ENCODE data around the gene SPRR2D. TPM values are rescaled to one million over a fixed set of nuclear protein-coding genes. Genes with fewer than 3 reads are reported as not detected.

SPRR2D gene
- total RNA-seq (2022; extraction: Qiagen RNA extraction): not detected in 5 replicates

GRCh38 chr1:153040950-153041631 is at the start of gene SPRR2D:
Gene SPRR2D (minus strand): TSS chr1:153041120. CDS start chr1:153040346, 774 bp downstream.

GRCh38 chr1:153071511-153071910 is 30.6 kb upstream of the SPRR2D start, which contains the start of gene SPRR2B:
Gene SPRR2B (minus strand): TSS chr1:153071611. CDS start chr1:153070839, 772 bp downstream.

GRCh38 chr1:153057375-153057774 is 16.5 kb upstream of the SPRR2D start, which contains the start of gene SPRR2A:
Gene SPRR2A (minus strand): TSS chr1:153057512. CDS start chr1:153056735, 777 bp downstream.

GRCh38 chr1:153030895-153031294 is 10.0 kb downstream of the SPRR2D start, which contains the start of gene SPRR1B:
Gene SPRR1B (plus strand): TSS chr1:153031203. CDS start chr1:153032346, 1,143 bp downstream.

GRCh38 chr1:153001382-153001781 is 39.5 kb downstream of the SPRR2D start, which contains the start of gene SPRR3:
Gene SPRR3 (plus strand): TSS chr1:153001749. CDS start chr1:153003021, 1,272 bp downstream.

Other genes with a start within 250 kb of the SPRR2D start
- gene LCE1D, start 244.4 kb downstream of the SPRR2D start, total RNA-seq (2022; extraction: Qiagen RNA extraction): not detected in 5 replicates
- gene LCE1C, start 234.5 kb downstream of the SPRR2D start, total RNA-seq (2022; extraction: Qiagen RNA extraction): 0.22 TPM in 1 of 5 replicates, not detected in the others
- gene LCE1B, start 229.1 kb downstream of the SPRR2D start, total RNA-seq (2022; extraction: Qiagen RNA extraction): 0.06 to 0.10 TPM (median 0.08 TPM) in 3 of 5 replicates, not detected in the others
- not detected in 5 replicates for gene LCE1A, start 213.6 kb downstream of the SPRR2D start, total RNA-seq (2022; extraction: Qiagen RNA extraction)
- gene LCE6A, start 198.3 kb downstream of the SPRR2D start, total RNA-seq (2022; extraction: Qiagen RNA extraction): not detected in 5 replicates
- not detected in 5 replicates for gene LCE7A, start 181.1 kb downstream of the SPRR2D start, total RNA-seq (2022; extraction: Qiagen RNA extraction)
- gene SMCP, start 162.8 kb downstream of the SPRR2D start, total RNA-seq (2022; extraction: Qiagen RNA extraction): not detected in 5 replicates
- gene IVL, start 132.6 kb downstream of the SPRR2D start, total RNA-seq (2022; extraction: Qiagen RNA extraction): 0.06 to 0.18 TPM (median 0.11 TPM) in 4 of 5 replicates, not detected in the other
- not detected in 5 replicates for gene SPRR5, start 93.9 kb downstream of the SPRR2D start, total RNA-seq (2022; extraction: Qiagen RNA extraction)
- not detected in 5 replicates for gene SPRR4, start 70.5 kb downstream of the SPRR2D start, total RNA-seq (2022; extraction: Qiagen RNA extraction)
- not detected in 5 replicates for gene SPRR1A, start 57.0 kb downstream of the SPRR2D start, total RNA-seq (2022; extraction: Qiagen RNA extraction)
- not detected in 5 replicates for gene SPRR3, start 39.4 kb downstream of the SPRR2D start, total RNA-seq (2022; extraction: Qiagen RNA extraction)
- gene SPRR1B, start 9.9 kb downstream of the SPRR2D start, total RNA-seq (2022; extraction: Qiagen RNA extraction): not detected in 5 replicates
- gene SPRR2A, start 16.4 kb upstream of the SPRR2D start, total RNA-seq (2022; extraction: Qiagen RNA extraction): not detected in 5 replicates
- not detected in 5 replicates for gene SPRR2B, start 30.5 kb upstream of the SPRR2D start, total RNA-seq (2022; extraction: Qiagen RNA extraction)
- not detected in 5 replicates for gene SPRR2E, start 53.4 kb upstream of the SPRR2D start, total RNA-seq (2022; extraction: Qiagen RNA extraction)
- gene SPRR2F, start 72.4 kb upstream of the SPRR2D start, total RNA-seq (2022; extraction: Qiagen RNA extraction): not detected in 5 replicates
- gene SPRR2G, start 109.8 kb upstream of the SPRR2D start, total RNA-seq (2022; extraction: Qiagen RNA extraction): not detected in 5 replicates
- not detected in 5 replicates for gene LELP1, start 162.3 kb upstream of the SPRR2D start, total RNA-seq (2022; extraction: Qiagen RNA extraction)
- gene PRR9, start 176.5 kb upstream of the SPRR2D start, total RNA-seq (2022; extraction: Qiagen RNA extraction): 0.05 TPM in 1 of 5 replicates, not detected in the others
- 0.06 TPM in 1 of 5 replicates, not detected in the others for gene LORICRIN, start 218.6 kb upstream of the SPRR2D start, total RNA-seq (2022; extraction: Qiagen RNA extraction)

All from A549 treated with AZD2906 at 1 μM for 4 hours (cell line).